Head of caudate nucleus (tissue), 42 donors: ENCODE results near the gene GPRIN3.
"Not testable (repeated sequence)": the region's sequence is repeated elsewhere in the genome, so short reads cannot be mapped to it uniquely, and the experiment has no call there.

Source experiments
- DNase-seq, 42 donors: peaks; one replicate each; pipeline versions ENCODE4 v3.0.0 to v3.0.0-alpha.2; 2020 to 2021; ENCODE audit warnings: mixed read lengths in 7 of 42
- intact Hi-C: fragments of 100-400 bp; cut with DNase I; formaldehyde crosslinking; loops from one replicate; pipeline ENCODE4 v1.15.0; 2022

GPRIN3 gene

DNA sequence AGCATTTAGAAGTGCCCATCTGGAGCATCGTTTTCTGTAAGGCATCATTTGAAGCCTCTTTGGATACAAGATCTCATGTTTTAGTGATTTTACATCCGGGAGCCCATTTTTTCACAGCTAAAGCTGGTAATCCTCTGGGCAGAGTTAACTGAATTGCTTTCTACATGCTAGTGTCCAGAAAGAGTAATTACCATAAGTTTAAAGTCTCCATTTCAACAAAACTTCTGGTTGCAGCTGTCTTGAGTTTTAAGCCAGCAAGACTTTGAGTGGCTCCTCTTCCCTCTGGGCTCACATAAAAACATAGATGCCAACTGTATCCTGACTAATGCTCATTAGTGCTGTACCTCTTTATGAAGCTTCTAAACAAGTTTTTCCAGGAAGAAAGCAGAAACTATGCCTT, 65.4 kb downstream of the GPRIN3 start:
- intact Hi-C loops: no loop called here
- no peak for DNase-seq

DNA sequence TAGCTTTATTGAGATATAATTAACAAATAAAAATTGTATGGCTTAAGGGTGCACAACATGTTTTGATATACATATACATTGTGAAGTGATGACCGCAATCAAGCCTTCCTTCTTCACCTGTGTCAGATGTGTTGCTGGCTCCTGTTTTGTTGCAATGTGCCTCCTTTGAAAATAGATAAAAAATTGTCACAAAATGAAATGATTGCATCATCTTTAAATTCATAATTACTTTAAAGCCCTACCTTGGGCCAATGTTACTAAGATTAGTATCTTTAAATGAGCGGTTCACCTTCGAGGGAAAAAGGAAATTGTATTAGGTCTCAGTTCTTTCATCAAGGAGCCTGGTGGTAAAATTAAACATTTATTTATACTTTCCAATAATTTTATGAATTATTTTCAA, 77.3 kb downstream of the GPRIN3 start:
- intact Hi-C loops: no loop called here
- no peak for DNase-seq

DNA sequence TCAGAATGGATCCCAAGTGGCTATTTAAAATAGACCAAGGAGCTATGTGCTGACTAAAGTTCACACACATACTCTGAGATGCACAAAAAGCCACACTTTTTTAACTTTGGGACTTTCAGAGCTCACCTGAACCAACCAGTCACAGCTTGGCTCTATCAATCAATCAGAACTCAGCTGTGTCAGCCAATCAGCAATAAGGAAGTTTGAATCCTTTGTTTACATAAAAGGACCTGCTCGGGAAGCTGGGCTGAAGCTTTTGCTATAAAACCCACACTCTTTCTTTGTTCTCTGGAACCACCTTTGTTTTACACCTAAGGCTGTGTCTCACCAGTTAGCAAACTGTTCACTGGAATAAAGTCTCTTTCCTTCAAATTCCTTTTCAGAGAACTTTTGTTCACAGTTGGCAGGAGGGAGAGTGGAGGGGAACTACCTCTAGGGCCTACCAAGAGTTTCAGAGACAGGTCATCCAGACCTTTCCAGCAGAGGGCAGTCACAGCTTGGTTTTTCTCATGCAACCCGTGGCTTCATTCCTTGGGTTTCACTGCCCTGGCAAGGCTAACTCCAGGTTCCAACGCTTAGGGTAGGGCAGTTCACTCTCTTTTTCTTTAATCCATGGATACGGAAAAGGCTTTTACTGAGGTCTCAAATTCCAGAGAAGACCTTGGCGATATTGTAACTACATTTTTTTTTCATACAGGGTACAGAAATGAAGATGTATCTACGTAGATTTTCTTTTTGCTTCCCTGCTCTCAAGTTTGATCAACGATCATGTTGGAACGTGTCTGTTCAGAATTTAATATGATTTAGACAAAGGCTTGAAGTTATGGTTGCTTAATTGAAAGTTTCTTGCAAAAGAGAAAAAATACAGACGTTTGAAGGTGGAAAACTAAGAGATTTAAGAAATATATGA, 80.7 kb downstream of the GPRIN3 start:
- DNase-seq: peak; percentile 57 to 91 (median 82)
- intact Hi-C loops: loop anchor here (2.0 kb wide), 1 partner anchor 208 kb away; no protein-coding TSS in a partner anchor

DNA sequence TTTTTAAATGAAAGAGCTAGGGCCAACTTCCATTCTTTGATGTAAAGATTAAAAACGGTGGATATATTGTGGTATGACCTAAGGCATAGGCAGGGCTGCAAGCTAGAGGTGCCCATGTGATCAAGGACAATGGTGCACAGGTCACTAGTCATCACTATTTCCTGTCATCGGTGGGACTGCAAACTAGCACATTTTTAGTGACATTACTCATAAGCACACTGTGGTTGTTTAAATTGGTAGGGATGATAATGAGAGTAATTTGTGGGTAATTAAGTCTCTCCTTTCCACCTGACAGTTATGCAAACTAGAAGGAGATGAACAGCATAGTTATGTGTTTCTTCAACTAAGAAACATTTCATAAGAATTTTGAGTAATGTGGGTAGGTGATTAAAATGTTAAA, 85.4 kb downstream of the GPRIN3 start:
- DNase-seq: no peak
- intact Hi-C loops: no loop called here

DNA sequence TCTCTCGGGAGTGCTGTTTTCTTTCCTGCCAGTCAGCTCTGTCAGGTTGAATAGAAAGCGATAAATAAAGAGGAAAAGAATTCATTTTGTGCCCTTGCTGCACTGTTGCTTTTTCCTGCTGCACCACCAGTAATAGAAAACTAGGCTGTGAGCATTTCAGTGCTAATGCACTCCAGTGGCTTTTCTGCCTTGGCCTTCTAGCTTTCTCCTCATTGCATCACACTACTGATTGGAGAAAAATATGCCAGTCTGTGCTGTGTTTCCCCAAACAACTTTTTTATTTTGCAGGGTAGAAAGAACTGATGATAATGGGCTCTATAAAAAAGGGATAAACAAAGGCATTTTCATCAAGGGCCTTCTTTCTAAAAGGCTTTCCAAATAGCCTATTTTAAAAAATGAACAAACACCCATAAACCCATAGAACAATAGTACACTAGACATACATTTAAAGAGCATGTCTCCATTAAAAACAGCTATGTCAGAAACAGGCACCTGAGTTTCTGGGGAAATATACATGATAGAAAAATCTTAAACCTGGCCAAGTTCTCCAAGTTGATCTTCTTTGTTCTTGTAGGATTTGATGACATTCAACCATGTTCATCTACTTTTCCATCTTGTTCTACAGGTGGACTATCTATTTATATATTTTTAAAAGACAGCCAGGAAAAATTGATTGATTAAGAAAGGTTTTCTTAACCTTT, 86.3 kb downstream of the GPRIN3 start:
- intact Hi-C loops: no loop called here
- DNase-seq: no peak

DNA sequence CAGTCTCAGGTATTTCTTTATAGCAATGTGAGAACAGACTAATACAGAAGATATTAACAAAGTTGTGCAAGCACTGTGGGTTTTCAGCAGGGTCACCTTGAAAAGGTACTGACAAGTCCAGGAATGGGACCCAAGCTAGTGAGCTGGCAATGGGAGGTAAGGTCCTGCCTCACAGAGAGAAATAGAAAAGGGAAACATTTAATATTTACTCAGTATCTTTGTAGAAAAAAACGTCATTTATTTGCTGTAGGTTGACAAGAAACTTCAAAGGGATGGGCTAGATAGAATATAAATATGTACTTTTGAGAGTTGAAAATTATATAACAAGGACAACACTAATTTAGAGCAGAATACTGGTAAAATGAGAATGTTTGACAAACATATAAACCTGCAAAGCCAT, 89.0 kb downstream of the GPRIN3 start:
- no peak for DNase-seq
- intact Hi-C loops: no loop called here

DNA sequence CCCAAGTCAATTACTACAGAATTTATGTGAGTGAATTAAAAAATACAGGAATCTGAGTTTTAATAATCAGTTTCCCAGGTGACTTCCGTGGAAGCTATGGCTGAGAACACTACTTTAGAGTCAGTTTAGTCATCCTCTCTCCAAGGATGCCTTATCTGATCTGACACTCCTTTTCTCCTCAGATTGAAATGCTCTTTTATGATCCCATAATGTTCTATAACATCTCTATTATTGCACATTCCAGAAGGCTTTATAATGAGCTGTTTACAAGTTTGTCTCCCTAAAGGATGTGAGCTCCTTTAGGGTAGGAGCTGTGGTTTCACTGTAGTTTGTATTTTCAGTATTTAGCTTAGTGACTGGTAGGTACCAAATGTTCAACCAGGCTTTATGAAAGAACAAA, 90.0 kb downstream of the GPRIN3 start:
- no peak for DNase-seq
- intact Hi-C loops: no loop called here

DNA sequence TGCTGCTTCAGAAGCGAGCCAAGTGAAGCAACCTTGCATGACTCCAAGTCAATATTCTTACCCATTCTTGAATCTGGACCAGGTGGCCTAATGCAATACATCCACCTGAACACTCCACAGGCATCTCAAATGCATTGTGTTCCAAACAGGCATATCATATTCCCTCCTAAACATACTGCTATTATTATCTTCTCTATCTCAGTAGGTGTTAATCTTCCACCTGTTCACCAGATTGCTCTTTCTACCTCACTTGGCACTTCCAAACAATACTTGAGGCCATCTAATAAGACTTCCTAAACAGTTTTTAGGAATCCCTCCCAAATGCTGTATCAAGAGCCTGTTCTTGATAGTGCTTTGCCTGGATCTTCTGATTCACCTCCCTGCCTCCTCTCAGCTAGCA, 90.7 kb downstream of the GPRIN3 start:
- intact Hi-C loops: no loop called here

DNA sequence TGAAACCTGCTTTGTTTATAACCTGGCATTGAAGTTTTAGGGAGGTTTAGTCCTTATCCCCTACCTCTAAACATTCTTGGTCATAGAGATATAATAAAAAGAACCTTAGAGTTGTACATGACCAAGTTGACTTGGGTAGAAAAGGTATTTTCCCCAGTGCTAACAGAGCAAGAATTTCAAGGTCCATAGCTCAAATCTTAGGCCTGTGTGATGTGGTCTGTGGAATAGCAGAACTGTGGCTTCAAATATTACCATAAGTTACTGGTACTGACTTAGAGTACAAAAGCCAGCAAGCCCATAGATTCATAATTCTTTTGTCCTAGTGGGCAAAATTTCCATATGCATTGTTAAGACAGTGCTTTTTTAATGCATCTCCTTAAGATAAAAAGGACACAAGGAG, 91.2 kb downstream of the GPRIN3 start:
- DNase-seq: no peak
- intact Hi-C loops: no loop called here

More for the DNA sequence above, 90.7 kb downstream of the GPRIN3 start:
- no peak for DNase-seq

DNA sequence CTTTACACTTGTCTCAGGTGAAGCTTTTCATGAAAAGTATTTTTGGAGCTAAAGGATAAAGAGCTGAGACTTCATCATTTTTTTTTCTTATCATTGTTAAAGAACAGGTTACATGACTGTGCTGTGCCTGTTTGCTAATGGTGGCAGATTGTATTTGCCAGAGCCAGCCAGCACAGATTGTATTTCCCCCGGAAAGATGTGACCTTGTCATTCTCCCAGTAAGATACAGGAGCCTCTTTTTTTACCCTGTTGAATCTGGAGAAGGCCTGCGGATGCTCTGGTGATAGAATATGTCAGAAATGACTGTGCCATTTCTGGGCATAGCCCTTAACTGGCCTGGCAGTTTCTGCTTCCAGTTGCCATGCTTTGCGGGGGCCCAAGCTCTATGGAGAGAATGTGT, 91.9 kb downstream of the GPRIN3 start:
- intact Hi-C loops: no loop called here
- DNase-seq: no peak

DNA sequence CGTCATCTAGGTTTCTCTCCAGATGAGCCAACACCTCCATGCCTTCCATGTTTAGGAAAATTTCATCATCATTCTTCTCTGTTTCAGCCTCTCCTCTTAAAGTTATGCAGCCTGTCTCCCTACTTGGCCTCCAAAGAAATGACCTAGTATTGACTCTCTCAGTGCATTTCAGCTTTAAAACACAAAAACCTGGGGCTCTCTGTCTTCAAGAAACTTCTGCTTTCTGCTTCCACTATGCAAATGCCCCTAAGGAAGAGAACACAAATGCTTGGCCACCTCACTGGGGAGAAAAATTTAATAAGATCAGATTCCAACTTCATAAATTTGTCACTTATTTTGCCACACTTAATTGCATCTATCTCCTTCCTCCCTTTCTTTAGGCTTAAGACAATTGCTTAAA, 93.3 kb downstream of the GPRIN3 start:
- no peak for DNase-seq
- intact Hi-C loops: no loop called here

DNA sequence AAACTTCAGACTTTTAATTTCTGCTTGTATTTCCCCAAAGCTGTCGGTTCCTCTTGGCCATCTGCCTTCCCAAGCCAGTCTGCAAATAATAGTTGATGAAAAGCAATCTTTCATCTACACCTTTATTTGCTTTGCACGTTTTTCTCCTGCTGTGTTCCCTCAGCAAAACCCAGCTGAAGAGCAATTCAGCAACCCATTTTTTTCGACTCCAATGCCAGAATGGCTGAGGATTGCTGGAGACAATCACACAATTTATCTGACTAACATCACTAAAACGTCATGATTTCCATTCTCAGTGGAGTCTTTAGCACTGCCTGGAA, 94.3 kb downstream of the GPRIN3 start:
- no peak for DNase-seq
- intact Hi-C loops: no loop called here

DNA sequence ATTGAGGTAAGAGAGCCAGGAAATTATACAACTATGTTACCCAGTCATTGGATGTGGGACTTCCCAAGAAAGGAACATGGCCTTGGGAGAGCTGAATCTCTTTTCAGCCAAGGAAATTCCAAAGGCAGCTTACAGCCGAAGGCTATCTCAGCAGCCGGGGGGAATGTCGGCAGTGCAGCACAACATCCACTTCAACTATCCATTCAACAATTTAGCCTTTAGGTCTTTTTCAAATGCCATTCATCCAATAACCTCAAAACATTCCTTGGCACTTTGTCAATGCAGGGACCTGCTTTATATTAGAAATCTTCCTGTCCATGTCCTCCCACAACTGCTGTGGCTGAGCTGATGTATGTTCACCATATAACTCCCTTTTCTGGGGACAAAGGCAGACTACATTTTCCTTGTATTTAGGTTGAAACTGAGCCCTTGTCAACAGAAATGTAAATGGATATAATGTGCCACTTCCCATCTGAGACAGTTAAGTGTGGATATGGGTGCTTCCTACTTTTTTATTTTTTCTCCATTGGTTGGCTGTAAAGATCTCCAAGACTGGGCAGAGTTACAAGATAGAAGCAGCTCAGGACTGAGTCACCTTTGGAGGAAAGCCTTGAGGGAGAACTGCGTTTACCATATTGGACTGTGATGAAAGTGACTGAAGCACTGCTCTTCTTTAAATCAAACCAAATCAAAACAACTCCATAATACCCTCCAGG, 94.8 kb downstream of the GPRIN3 start:
- no peak for DNase-seq
- intact Hi-C loops: no loop called here

DNA sequence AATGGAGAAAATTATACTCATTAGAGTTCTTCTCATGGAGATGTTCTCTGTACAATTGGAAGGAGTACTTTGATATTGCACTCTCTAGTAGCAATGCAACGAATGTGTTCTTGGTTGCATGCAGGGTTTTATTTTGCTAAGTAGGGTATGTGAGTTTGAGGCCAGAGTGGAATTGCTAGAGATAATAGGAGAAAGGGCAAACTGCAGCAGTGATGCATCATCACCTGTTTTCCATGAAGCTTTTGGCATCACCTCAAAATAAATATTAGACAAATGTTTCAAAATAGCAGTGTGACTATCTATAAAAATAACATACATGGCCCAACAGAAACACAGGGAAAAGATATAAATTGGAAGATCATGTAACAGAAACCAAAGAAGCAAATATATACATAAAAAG, 103.0 kb downstream of the GPRIN3 start:
- DNase-seq: no peak
- intact Hi-C loops: no loop called here

DNA sequence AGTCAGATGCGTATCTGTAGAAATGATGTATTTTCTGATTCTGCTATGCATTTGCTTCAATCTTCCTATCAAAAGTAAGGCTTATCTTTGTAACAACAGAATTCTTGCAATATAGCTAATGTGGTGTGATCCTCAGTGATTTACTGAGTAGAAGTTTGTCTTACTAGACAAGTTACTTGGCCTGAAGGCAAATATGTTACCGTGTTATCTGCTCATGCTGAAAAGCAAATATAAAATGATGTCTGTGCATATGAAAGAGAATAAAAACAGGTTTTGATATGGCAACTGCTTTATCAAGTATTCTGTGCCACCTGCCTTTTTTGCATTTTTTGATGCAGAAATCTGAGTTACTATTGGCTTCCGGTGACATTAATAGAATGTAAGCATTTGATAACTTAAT, 103.7 kb downstream of the GPRIN3 start:
- DNase-seq: no peak
- intact Hi-C loops: no loop called here

DNA sequence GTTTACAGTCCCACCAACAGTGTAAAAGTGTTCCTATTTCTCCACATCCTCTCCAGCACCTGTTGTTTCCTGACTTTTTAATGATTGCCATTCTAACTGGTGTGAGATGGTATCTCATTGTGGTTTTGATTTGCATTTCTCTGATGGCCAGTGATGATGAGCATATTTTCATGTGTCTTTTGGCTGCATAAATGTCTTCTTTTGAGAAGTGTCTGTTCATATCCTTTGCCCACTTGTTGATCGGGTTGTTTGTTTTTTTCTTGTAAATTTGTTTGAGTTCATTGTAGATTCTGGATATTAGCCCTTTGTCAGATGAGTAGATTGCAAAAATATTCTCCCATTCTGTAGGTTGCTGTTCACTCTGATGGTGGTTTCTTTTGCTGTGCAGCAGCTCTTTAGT, 108.2 kb downstream of the GPRIN3 start:
- DNase-seq, intact Hi-C loops: not testable (repeated sequence)

DNA sequence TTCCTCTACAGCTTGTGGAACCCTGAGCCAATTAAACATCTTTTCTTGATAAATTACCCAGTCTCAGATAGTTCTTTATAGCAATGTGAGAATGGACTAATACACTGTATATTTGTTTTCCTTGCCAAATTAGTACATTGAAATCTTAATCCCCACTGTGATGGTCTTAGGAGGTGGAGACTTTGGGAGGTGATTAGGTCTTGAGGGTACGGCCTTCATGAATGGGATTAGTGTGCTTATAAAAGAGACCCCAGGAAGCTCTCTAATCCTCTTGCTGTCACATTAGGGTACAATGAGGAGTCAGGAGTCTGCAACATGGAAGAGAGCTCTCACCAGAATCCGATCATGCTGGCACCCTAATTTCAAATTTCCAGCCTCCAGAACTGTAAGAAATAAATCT, 109.7 kb downstream of the GPRIN3 start:
- no peak for DNase-seq
- intact Hi-C loops: no loop called here

DNA sequence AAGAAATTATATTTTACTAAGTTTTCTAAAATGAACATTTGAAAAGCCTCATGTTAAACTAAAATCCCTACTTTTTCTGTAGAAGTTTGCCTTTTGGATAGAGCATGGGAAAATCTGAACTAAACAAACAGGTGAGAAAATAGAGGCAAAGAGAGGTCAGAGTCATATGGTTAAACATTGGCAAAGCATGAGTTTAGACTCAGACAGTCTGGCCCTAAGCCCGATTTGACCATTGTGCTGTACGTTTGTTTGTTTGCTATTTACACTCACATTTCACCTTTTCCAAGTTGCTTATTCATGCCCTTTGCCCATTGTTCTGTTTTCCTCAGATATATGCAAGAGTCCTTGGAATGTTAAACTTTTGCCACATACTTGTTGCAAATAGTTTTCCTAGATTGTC, 110.9 kb downstream of the GPRIN3 start:
- no peak for DNase-seq

DNA sequence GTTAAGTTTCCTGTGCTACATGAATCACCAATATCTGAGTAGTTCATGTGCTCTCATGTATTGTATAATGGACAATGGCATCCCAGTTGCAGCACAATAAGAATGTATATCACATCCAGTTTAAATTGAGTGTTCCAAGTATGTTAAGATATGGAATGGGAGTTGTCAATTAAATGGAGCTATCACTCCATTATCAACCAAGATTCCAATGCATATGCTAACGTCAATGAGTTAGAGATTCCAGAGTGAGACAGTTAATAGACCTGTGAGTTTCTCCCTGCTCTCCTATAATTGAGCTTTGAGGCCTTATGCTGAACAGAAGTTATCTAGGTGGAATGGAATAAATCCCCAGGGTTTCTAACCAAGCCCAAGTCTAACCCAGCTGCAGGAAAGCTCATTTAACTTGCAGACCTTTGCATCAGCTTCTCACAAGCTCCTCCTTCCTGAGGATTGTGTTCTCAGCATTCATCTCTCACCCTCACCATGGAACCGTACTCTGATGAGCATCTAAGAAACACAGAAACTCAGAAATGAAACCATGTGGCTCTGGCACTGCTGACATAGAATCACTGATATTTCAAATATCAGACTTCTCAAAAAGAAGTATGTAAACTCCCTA, 111.4 kb downstream of the GPRIN3 start:
- intact Hi-C loops: no loop called here
- no peak for DNase-seq

More for the DNA sequence above, 110.9 kb downstream of the GPRIN3 start:
- intact Hi-C loops: no loop called here

DNA sequence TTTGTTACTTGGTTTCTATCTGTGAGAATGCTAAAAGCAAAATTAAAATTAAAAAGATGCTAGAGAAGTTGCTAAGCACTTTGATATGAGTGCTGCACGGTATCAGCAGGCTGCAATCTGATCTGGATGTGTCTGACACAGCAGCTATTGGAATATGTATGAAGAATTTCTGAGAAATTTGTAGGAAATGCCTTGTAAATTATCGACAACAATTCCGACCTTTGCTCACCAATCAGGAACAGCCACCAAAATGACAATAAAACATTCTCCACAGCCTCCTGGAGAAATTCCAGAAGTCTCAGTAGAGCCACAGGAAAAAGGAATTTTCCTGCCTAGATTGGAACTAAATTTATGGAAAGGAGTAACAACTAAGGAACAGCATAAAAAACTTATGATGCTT, 113.8 kb downstream of the GPRIN3 start:
- no peak for DNase-seq
- intact Hi-C loops: no loop called here
